Pancreas (tissue), 10 donors: ENCODE data around the gene ALDOB. TPM values are rescaled to one million over a fixed set of nuclear protein-coding genes. Genes with fewer than 3 reads are reported as not detected.

ENCODE experiments used
- ATAC-seq, 4 donors: fragments of 200-7000 bp; cut with Tn5 transposase; one replicate each; pipeline versions ENCODE4 v1.8.0 to v1.9.1; 2020; ENCODE audit warnings: mild to moderate bottlenecking in 4 of 4, moderate library complexity in 4 of 4
- DNase-seq, 6 donors: peaks; one replicate each; pipeline ENCODE4 v3.0.0-alpha.2; 2020
- FAIRE-seq: peaks from 2 replicates; lab custom pipeline; 2012; peaks lifted over from hg19 to GRCh38; lab: Jason Lieb, UNC
- H3K27ac ChIP-seq, 4 donors: fragments of 200-600 bp; sonication (generic); 1 replicate in 3 of 4; 2 replicates in 1 of 4; pipeline versions ENCODE4 v1.5.0 to v1.8.0; 2020
- H3K27me3 ChIP-seq, 4 donors: fragments of 200-600 bp; one replicate each; pipeline ENCODE4 v1.8.0; 2021
- H3K36me3 ChIP-seq, 3 donors: fragments of 200-600 bp; sonication (generic) in 1 of 3; one replicate each; pipeline versions ENCODE4 v1.5.0 to v1.8.0; 2020 to 2021
- H3K4me1 ChIP-seq, 3 donors: fragments of 200-600 bp; one replicate each; pipeline ENCODE4 v1.8.0; 2021
- H3K4me3 ChIP-seq, 4 donors: fragments of 200-600 bp; sonication (generic) in 2 of 4; one replicate each; pipeline versions ENCODE4 v1.5.0 to v1.8.0; 2020 to 2021
- H3K9me3 ChIP-seq, 4 donors: fragments of 200-600 bp; one replicate each; pipeline ENCODE4 v1.8.0; 2021
- CTCF ChIP-seq, 4 donors: fragments of 200-600 bp; sonication (generic) in 3 of 4; IDR thresholded peaks; one replicate each; pipeline versions ENCODE4 v1.5.0 to v1.8.0; 2021; ENCODE audit warnings: antibody characterized with exemption in 4 of 4
- WGBS, 2 donors: extraction: QIAGEN DNeasy Blood & Tissue Kit; methylation state at CpG; one replicate each; pipeline ENCODE4 v1.1.7; 2013; 5-methylcytosine and 5-hydroxymethylcytosine counted together
- intact Hi-C, 3 donors: fragments of 100-400 bp; cut with DNase I; formaldehyde crosslinking; loops; one replicate each; pipeline versions ENCODE4 v1.11.1 to v1.14.2; 2022
- polyA plus RNA-seq, 2 donors: library from polyadenylated mRNA; stranded (reverse); fragments of 200-250 nt; gene quantifications; one replicate each; pipeline ENCODE4 v1.2.3, GENCODE V29; 2013
- total RNA-seq, 6 donors: library from RNA; stranded (reverse); fragmentation: NEBNext Ultra II Directional in 4 of 6; extraction: Animal tissue kit (Norgen Biotek cat#: 25700) in 4 of 6; gene quantifications; one replicate each; pipeline versions ENCODE4 v1.2.1 to v1.2.4, GENCODE V29; 2021 to 2023
- donor health status: healthy with polysubstance abuse.
- donor health status: DM: no; HTN: no; CAD: no; lungs with moderate emphysema.
- donor health status: DM: no; HTN: no; CAD: no.
- donor health status: control.
- donor health status: control.
- donor health status: Bipolar disorder and iron deficiency.
- donor health status: DM: yes; HTN: yes; CAD: no.
- donor health status: DM: no; HTN: no; CAD: no.
- donor health status: DM: no; HTN: no; CAD: no.
- donor health status: DM: yes; HTN: yes; CAD: no.

Gene ALDOB
- total and polyA plus RNA-seq, 8 donors: 75.0 to 856 (median 287) TPM

- H3K4me3 ChIP-seq: peak overlapping the region; percentile 26 to 60 (median 47)
- peak overlapping the region; percentile 65 to 87 (median 80) for H3K27ac ChIP-seq
- intact Hi-C loops: no loop called here
- peak; percentile 30 to 48 (median 38) for TF ChIP-seq CTCF (IDR thresholded peaks at IDR 0.05)
- H3K9me3 ChIP-seq: no peaks in the 10 kb centered on the region
- no peaks in the 10 kb centered on the region for H3K36me3 ChIP-seq
- peak; percentile 94 to 97 (median 96) for ATAC-seq
- peaks cover 9 to 28% (median 25%) of the 10 kb centered on the region in 3 donors for H3K4me1 ChIP-seq
- no peaks in the 10 kb centered on the region for H3K27me3 ChIP-seq
- WGBS, 2 donors: 0 to 1% methylated on average over 32 to 40 of the region's 40 CpGs
- peak; percentile 83 to 91 (median 90) for DNase-seq
- FAIRE-seq: no peak
Observed at GRCh38 chr9:101449071-101449721, 13.6 kb upstream of the ALDOB start.

GRCh38 chr9:101448680-101449070, 13.1 kb upstream of the ALDOB start:
- H3K27me3 ChIP-seq: no peaks in the 10 kb centered on the region
- TF ChIP-seq CTCF (IDR thresholded peaks at IDR 0.05): no peak
- no peaks in the 10 kb centered on the region for H3K9me3 ChIP-seq
- 61 to 63% methylated on average over 4 of the region's 4 CpGs for WGBS, 2 donors
- intact Hi-C loops: no loop called here
- H3K4me1 ChIP-seq: peaks cover 14 to 33% (median 30%) of the 10 kb centered on the region in 3 donors
- ATAC-seq (no peak), DNase-seq (no peak), FAIRE-seq (no peak)
- H3K4me3 ChIP-seq: peak overlapping the region in 1 of 4 donors; percentile 60
- no peaks in the 10 kb centered on the region for H3K36me3 ChIP-seq
- peak overlapping the region in 1 of 4 donors; percentile 87 for H3K27ac ChIP-seq

- H3K27ac ChIP-seq: no peak overlapping the region
- no peak overlapping the region for H3K4me3 ChIP-seq
- intact Hi-C loops: no loop called here
- H3K4me1 ChIP-seq: peaks cover 20 to 49% (median 48%) of the 10 kb centered on the region in 3 donors
- no peak for FAIRE-seq
- ATAC-seq: no peak
- H3K9me3 ChIP-seq: no peaks in the 10 kb centered on the region
- H3K36me3 ChIP-seq: no peaks in the 10 kb centered on the region
- no peak for TF ChIP-seq CTCF (IDR thresholded peaks at IDR 0.05)
- DNase-seq: no peak
- no peaks in the 10 kb centered on the region for H3K27me3 ChIP-seq
Observed at GRCh38 chr9:101446732-101447131, 11.2 kb upstream of the ALDOB start.

- H3K4me3 ChIP-seq: peak overlapping the region in 1 of 4 donors; percentile 10
- H3K27ac ChIP-seq: peak overlapping the region; percentile 17 to 87 (median 68)
- no peaks in the 10 kb centered on the region for H3K9me3 ChIP-seq
- no peak for FAIRE-seq
- no peak for TF ChIP-seq CTCF (IDR thresholded peaks at IDR 0.05)
- WGBS, 2 donors: 12% methylated on average over 5 of the region's 5 CpGs
- intact Hi-C loops: no loop called here
- DNase-seq: no peak
- no peaks in the 10 kb centered on the region for H3K27me3 ChIP-seq
- ATAC-seq: peak in 2 of 4 donors; percentile 2 to 20
- no peaks in the 10 kb centered on the region for H3K36me3 ChIP-seq
- peaks cover 28 to 61% (median 61%) of the 10 kb centered on the region in 3 donors for H3K4me1 ChIP-seq
Observed at GRCh38 chr9:101445353-101446029, 9.9 kb upstream of the ALDOB start.
